Skeletal muscle tissue (tissue), 4 donors: Measurements from ENCODE around the gene MTR. TPM values are rescaled to one million over a fixed set of nuclear protein-coding genes. Genes with fewer than 3 reads are reported as not detected.

Source experiments
- H3K27ac ChIP-seq: one replicate; pipeline ENCODE4 v1.7.0; 2013; ENCODE audit warnings: mild to moderate bottlenecking, low read depth, low read length, inconsistent platforms
- H3K27me3 ChIP-seq, 3 donors: one replicate each; pipeline ENCODE4 v1.7.0; 2013; ENCODE audit warnings: low read length in 3 of 3; ENCODE audit not compliant: control insufficient read depth in 3 of 3, insufficient read depth in 3 of 3
- H3K36me3 ChIP-seq, 3 donors: one replicate each; pipeline ENCODE4 v1.7.0; 2013; ENCODE audit warnings: low read length in 3 of 3; ENCODE audit not compliant: control insufficient read depth in 3 of 3, insufficient read depth in 3 of 3
- H3K4me1 ChIP-seq, 3 donors: one replicate each; pipeline ENCODE4 v1.7.0; 2013; ENCODE audit warnings: low read length in 3 of 3, mild to moderate bottlenecking in 3 of 3; ENCODE audit not compliant: control insufficient read depth in 3 of 3, insufficient read depth in 3 of 3
- H3K4me3 ChIP-seq, 3 donors: one replicate each; pipeline ENCODE4 v1.7.0; 2013; ENCODE audit warnings: low read length in 3 of 3
- H3K9ac ChIP-seq, 3 donors: one replicate each; pipeline ENCODE4 v1.7.0; 2013; ENCODE audit warnings: low read length in 3 of 3, mild to moderate bottlenecking in 3 of 3, moderate library complexity in 2 of 3, low read depth in 1 of 3
- H3K9me3 ChIP-seq, 3 donors: one replicate each; pipeline ENCODE4 v1.7.0; 2013; ENCODE audit warnings: low read length in 3 of 3; ENCODE audit not compliant: control insufficient read depth in 3 of 3
- total RNA-seq: library from RNA; depleted of rRNA; stranded (reverse); fragments of >200 nt; gene quantifications from one replicate; pipeline ENCODE4 v1.2.3, GENCODE V29; 2014
- donor health status: Osteomylitis.

MTR gene
- total RNA-seq, 1 donor from 2014 or later: 23.5 TPM

GRCh38 chr1:236754525-236755210 lies 40.4 kb upstream of the MTR start:
- Histone ChIP-seq H3K27me3 (no peaks in the 10 kb centered on the region), H3K36me3 (peaks cover 57 to 74% (median 64%) of the 10 kb centered on the region in 3 donors), H3K27ac (peak overlapping the region; percentile 8), H3K9ac (no peak overlapping the region), H3K9me3 (no peaks in the 10 kb centered on the region), H3K4me1 (peaks cover 0 to 3% (median 0%) of the 10 kb centered on the region in 3 donors), H3K4me3 (no peak overlapping the region)

DNA sequence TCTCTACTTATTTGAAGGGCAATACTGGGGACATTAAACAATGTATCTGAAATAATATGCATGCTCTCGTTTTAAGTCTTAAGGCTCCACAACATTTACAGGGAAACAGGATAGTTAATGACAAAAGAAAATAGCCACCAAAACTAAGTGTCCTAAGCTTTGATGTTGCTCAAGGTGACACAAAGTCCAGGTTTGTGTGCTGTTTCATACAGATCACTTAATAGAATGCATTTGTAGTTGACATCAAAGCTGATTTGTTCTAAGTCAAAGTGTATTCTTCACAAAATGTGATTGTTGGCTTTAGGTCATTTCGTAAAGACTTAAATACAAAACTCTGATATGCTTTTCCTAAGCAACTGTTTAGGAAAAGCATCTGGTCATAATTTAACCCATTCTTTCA lies 37.5 kb upstream of the MTR start:
- H3K27me3 ChIP-seq: no peaks in the 10 kb centered on the region
- H3K4me3 ChIP-seq: no peak overlapping the region
- H3K9ac ChIP-seq: no peak overlapping the region
- H3K4me1 ChIP-seq: peaks cover 0 to 3% (median 0%) of the 10 kb centered on the region in 3 donors
- H3K27ac ChIP-seq: no peak overlapping the region
- H3K36me3 ChIP-seq: peaks cover 63 to 77% (median 67%) of the 10 kb centered on the region in 3 donors
- no peaks in the 10 kb centered on the region for H3K9me3 ChIP-seq

DNA sequence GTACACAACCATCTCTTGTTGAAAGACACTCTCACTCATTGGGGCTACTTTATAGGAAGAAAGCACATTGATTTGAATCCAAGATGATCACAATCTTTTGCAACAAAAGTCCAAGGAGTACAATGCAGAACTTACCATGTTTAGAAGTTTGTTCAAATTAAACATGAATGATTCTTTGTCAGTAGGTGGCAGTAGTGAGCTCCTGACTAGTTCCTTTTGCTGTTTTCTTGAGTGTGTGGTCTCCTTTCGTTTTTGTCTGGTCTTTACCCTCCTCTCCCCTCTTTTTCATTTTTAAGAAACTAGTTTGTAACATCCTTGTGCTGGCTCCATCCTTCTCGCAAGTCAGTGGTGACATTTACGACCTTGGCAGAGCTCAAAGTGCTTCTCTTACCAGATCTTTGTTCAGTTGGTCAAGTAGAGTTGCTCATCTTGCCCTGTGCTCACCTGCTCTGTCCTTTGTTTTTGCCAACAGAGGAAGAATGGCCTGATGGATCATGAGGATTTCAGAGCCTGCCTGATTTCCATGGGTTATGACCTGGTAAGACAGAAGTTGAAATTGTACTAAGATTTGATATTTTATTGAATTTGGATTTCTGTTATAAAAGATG lies 35.7 kb upstream of the MTR start:
- Histone ChIP-seq H3K9ac (no peak overlapping the region), H3K27ac (no peak overlapping the region), H3K4me3 (no peak overlapping the region), H3K36me3 (peaks cover 57 to 82% (median 66%) of the 10 kb centered on the region in 3 donors), H3K27me3 (no peaks in the 10 kb centered on the region), H3K9me3 (no peaks in the 10 kb centered on the region), H3K4me1 (no peaks in the 10 kb centered on the region)

GRCh38 chr1:236760480-236760879 lies 34.6 kb upstream of the MTR start:
- H3K9ac ChIP-seq: no peak overlapping the region
- H3K27me3 ChIP-seq: no peaks in the 10 kb centered on the region
- no peaks in the 10 kb centered on the region for H3K9me3 ChIP-seq
- H3K4me3 ChIP-seq: no peak overlapping the region
- peaks cover 46 to 71% (median 55%) of the 10 kb centered on the region in 3 donors for H3K36me3 ChIP-seq
- H3K27ac ChIP-seq: no peak overlapping the region
- H3K4me1 ChIP-seq: no peaks in the 10 kb centered on the region

- H3K27me3 ChIP-seq: no peaks in the 10 kb centered on the region
- H3K27ac ChIP-seq: no peak overlapping the region
- no peaks in the 10 kb centered on the region for H3K9me3 ChIP-seq
- H3K9ac ChIP-seq: no peak overlapping the region
- H3K36me3 ChIP-seq: peaks cover 46 to 70% (median 55%) of the 10 kb centered on the region in 3 donors
- no peak overlapping the region for H3K4me3 ChIP-seq
- no peaks in the 10 kb centered on the region for H3K4me1 ChIP-seq
Observed at GRCh38 chr1:236760986-236761385, 34.1 kb upstream of the MTR start.

DNA sequence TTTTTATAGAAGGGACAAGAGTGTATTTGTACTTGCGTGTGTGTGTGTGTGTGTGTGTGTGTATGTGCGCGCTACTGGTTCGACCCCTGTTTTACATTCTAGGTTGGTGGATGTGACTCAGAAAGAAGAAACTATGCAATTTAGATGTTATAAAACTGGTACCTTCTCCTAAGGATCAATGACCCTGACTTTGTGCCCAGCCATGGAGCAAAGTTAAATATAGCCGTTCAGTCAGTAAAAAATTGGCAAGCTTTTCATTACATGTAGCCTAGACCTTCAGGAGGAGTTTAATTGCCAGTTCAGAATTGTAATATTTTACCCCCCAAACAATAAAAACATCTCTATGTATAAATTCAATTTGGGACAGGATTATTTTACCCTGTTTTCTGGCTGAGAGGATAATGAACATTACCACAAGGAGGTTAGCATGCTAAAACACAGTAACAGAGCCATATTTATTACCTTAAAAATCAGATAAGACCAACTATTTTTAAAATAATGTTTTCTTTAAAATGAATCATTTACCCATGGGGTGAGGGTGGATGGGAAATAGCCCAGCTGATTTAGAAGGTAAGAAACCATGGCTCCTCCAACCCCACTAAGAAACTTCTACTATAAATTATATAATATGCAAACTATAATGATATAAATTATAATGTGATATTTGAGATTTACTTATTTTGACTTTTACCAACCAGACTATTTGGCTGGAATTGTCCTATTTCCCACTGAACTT lies 33.5 kb upstream of the MTR start:
- no peak overlapping the region for H3K4me3 ChIP-seq
- H3K9ac ChIP-seq: no peak overlapping the region
- H3K4me1 ChIP-seq: no peaks in the 10 kb centered on the region
- no peaks in the 10 kb centered on the region for H3K27me3 ChIP-seq
- H3K36me3 ChIP-seq: peaks cover 46 to 70% (median 55%) of the 10 kb centered on the region in 3 donors
- H3K27ac ChIP-seq: no peak overlapping the region
- no peaks in the 10 kb centered on the region for H3K9me3 ChIP-seq

GRCh38 chr1:236762410-236762809 lies 32.7 kb upstream of the MTR start:
- Histone ChIP-seq H3K9ac (no peak overlapping the region), H3K36me3 (peaks cover 42 to 65% (median 51%) of the 10 kb centered on the region in 3 donors), H3K4me1 (no peaks in the 10 kb centered on the region), H3K4me3 (no peak overlapping the region), H3K9me3 (no peaks in the 10 kb centered on the region), H3K27ac (no peak overlapping the region), H3K27me3 (no peaks in the 10 kb centered on the region)

DNA sequence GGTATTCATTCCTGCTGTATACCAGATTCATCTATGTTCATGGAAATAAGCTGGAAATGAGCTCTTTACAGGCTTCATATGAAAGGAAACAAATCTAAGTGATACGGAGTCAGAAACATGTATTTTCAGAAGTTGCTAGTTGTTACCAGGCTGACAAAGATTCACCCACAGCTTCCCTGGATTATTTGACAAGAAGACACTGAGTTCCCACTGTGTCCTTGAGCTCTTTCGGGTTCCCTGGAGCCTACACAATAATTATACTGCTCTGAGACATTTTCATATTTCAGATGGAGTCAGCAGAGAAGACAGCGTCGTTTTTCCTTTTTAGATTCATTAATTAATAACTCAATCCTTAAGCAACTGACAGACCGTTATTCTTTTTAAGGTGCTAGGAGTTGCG lies 29.3 kb upstream of the MTR start:
- no peak overlapping the region for H3K27ac ChIP-seq
- H3K4me1 ChIP-seq: no peaks in the 10 kb centered on the region
- H3K36me3 ChIP-seq: peaks cover 24 to 35% (median 27%) of the 10 kb centered on the region in 3 donors
- H3K27me3 ChIP-seq: peaks cover 0 to 2% (median 0%) of the 10 kb centered on the region in 3 donors
- H3K9me3 ChIP-seq: no peaks in the 10 kb centered on the region
- no peak overlapping the region for H3K9ac ChIP-seq
- no peak overlapping the region for H3K4me3 ChIP-seq

DNA sequence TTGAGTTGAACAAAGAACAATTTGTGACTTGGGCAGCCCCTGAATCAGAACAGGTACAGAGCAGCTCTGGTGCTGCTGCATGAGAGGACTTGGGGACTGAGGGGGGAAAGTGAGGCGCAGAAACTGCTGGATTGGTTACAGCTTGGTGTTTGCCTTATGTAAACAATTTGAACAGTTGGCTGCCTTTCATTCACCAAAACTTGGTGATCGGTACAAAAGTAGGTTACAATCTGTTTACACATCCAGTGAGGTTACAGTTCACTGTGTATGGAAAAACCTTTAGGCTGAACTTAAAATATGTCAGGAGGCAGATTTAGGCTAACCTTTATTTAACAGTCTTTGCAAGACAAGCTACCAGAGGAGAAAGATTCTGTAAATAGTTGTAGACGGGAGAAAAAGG lies 28.6 kb upstream of the MTR start:
- Histone ChIP-seq H3K4me1 (no peaks in the 10 kb centered on the region), H3K9ac (no peak overlapping the region), H3K27me3 (peaks cover 0 to 2% (median 0%) of the 10 kb centered on the region in 3 donors), H3K36me3 (peaks cover 17 to 28% (median 20%) of the 10 kb centered on the region in 3 donors), H3K4me3 (no peak overlapping the region), H3K27ac (no peak overlapping the region), H3K9me3 (no peaks in the 10 kb centered on the region)

DNA sequence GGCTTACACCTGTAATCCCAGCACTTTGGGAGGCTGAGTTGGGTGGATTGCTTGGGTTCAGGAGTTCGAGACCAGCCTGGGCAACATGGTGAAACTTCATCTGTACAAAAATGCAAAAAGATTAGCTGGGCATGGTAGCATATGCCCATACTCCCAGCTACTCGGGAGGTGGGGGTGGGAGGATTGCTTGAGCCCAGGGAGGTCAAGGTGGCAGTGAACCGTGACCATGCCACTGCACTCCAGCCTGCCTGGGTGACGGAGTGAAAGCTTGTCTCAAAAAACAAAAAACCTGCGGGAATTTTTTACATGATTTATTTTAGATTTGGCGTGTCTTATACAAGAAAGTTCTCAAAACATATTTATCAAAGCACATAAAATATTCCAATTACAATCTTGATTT lies 27.8 kb upstream of the MTR start:
- H3K4me1 ChIP-seq: no peaks in the 10 kb centered on the region
- no peaks in the 10 kb centered on the region for H3K9me3 ChIP-seq
- H3K4me3 ChIP-seq: no peak overlapping the region
- no peak overlapping the region for H3K27ac ChIP-seq
- H3K9ac ChIP-seq: no peak overlapping the region
- peaks cover 13 to 21% (median 15%) of the 10 kb centered on the region in 3 donors for H3K36me3 ChIP-seq
- peaks cover 0 to 2% (median 0%) of the 10 kb centered on the region in 3 donors for H3K27me3 ChIP-seq
